KOPT-K1 (cell line): Measurements from ENCODE around the gene TAF13.
"Not testable (repeated sequence)": the region's sequence is repeated elsewhere in the genome, so short reads cannot be mapped to it uniquely, and the experiment has no call there.

Experiments used
- H3K27ac ChIP-seq: fragments of 200-600 bp; sonication (generic); 2 replicates; pipeline ENCODE4 v1.5.1; 2016; ENCODE audit warnings: antibody characterized with exemption, mild to moderate bottlenecking, low read depth, low read length; ENCODE audit not compliant: poor library complexity, severe bottlenecking
- H3K36me3 ChIP-seq: fragments of 200-600 bp; sonication (generic); 2 replicates; pipeline ENCODE4 v1.5.1; 2017; ENCODE audit warnings: antibody characterized with exemption, mild to moderate bottlenecking, low read length, moderate library complexity; ENCODE audit not compliant: insufficient read depth
- H3K9me3 ChIP-seq: fragments of 200-600 bp; sonication (generic); 2 replicates; pipeline ENCODE4 v1.5.1; 2017; ENCODE audit warnings: antibody characterized with exemption, low read length, mild to moderate bottlenecking; ENCODE audit not compliant: insufficient read depth, poor library complexity, severe bottlenecking

TAF13 gene

GRCh38 chr1:109080441-109081082, 4.8 kb upstream of the TAF13 start:
- no peaks in the 10 kb centered on the region for H3K9me3 ChIP-seq
- H3K36me3 ChIP-seq = no peaks in the 10 kb centered on the region
- no peak overlapping the region for H3K27ac ChIP-seq

GRCh38 chr1:109079240-109079622, 3.4 kb upstream of the TAF13 start:
- H3K27ac ChIP-seq = no peak overlapping the region
- no peaks in the 10 kb centered on the region for H3K36me3 ChIP-seq
- no peaks in the 10 kb centered on the region for H3K9me3 ChIP-seq

- Histone ChIP-seq H3K36me3 (no peaks in the 10 kb centered on the region), H3K9me3 (no peaks in the 10 kb centered on the region), H3K27ac (no peak overlapping the region)
Observed at GRCh38 chr1:109078317-109078716, 2.5 kb upstream of the TAF13 start.

GRCh38 chr1:109069294-109069693, 6.5 kb downstream of the TAF13 start:
- Histone ChIP-seq H3K36me3 (peaks cover 29% of the 10 kb centered on the region), H3K27ac (no peak overlapping the region), H3K9me3 (no peaks in the 10 kb centered on the region)

GRCh38 chr1:109067883-109068282, 7.9 kb downstream of the TAF13 start:
- H3K36me3 ChIP-seq = peaks cover 35% of the 10 kb centered on the region
- no peaks in the 10 kb centered on the region for H3K9me3 ChIP-seq
- no peak overlapping the region for H3K27ac ChIP-seq

GRCh38 chr1:109065137-109065536, 10.7 kb downstream of the TAF13 start:
- H3K9me3 ChIP-seq = no peaks in the 10 kb centered on the region
- H3K36me3 ChIP-seq = peaks cover 35% of the 10 kb centered on the region
- no peak overlapping the region for H3K27ac ChIP-seq

GRCh38 chr1:109061183-109061582, 14.6 kb downstream of the TAF13 start:
- Histone ChIP-seq H3K27ac (no peak overlapping the region), H3K36me3 (peaks cover 17% of the 10 kb centered on the region), H3K9me3 (no peaks in the 10 kb centered on the region)

GRCh38 chr1:109060707-109061106, 15.1 kb downstream of the TAF13 start:
- no peak overlapping the region for H3K27ac ChIP-seq
- no peaks in the 10 kb centered on the region for H3K9me3 ChIP-seq
- peaks cover 17% of the 10 kb centered on the region for H3K36me3 ChIP-seq

- Histone ChIP-seq H3K27ac (no peak overlapping the region), H3K9me3 (no peaks in the 10 kb centered on the region), H3K36me3 (peaks cover 4% of the 10 kb centered on the region)
Observed at GRCh38 chr1:109059026-109059425, 16.8 kb downstream of the TAF13 start.

GRCh38 chr1:109056064-109056463, 19.7 kb downstream of the TAF13 start:
- H3K27ac ChIP-seq = no peak overlapping the region
- no peaks in the 10 kb centered on the region for H3K9me3 ChIP-seq
- H3K36me3 ChIP-seq = no peaks in the 10 kb centered on the region

GRCh38 chr1:109052145-109052544, 23.7 kb downstream of the TAF13 start:
- not testable (repeated sequence) for H3K9me3 ChIP-seq, H3K27ac ChIP-seq, H3K36me3 ChIP-seq

GRCh38 chr1:109050228-109050995, 25.4 kb downstream of the TAF13 start:
- H3K27ac ChIP-seq = no peak overlapping the region
- H3K9me3 ChIP-seq = no peaks in the 10 kb centered on the region
- H3K36me3 ChIP-seq = no peaks in the 10 kb centered on the region

- Histone ChIP-seq H3K27ac (no peak overlapping the region), H3K36me3 (no peaks in the 10 kb centered on the region), H3K9me3 (no peaks in the 10 kb centered on the region)
Observed at GRCh38 chr1:109048335-109048734, 27.5 kb downstream of the TAF13 start.

GRCh38 chr1:109047339-109047738, 28.5 kb downstream of the TAF13 start:
- Histone ChIP-seq H3K36me3 (no peaks in the 10 kb centered on the region), H3K27ac (no peak overlapping the region), H3K9me3 (no peaks in the 10 kb centered on the region)

GRCh38 chr1:109046671-109047070, 29.1 kb downstream of the TAF13 start:
- Histone ChIP-seq H3K9me3 (no peaks in the 10 kb centered on the region), H3K36me3 (no peaks in the 10 kb centered on the region), H3K27ac (no peak overlapping the region)

GRCh38 chr1:109045595-109045994, 30.2 kb downstream of the TAF13 start:
- Histone ChIP-seq H3K36me3 (no peaks in the 10 kb centered on the region), H3K27ac (no peak overlapping the region), H3K9me3 (no peaks in the 10 kb centered on the region)
